Adipocyte (in vitro differentiated cells): ENCODE measurements around the gene DLGAP1.

Experiments
- DNase-seq: peaks from one replicate; pipeline ENCODE4 v3.0.0-alpha.2; 2015; ENCODE audit warnings: low read depth
- H3K27me3 ChIP-seq: replicated peaks from 2 replicates; pipeline ENCODE4 v1.7.0; 2013; ENCODE audit warnings: mild to moderate bottlenecking, low read length, moderate library complexity; ENCODE audit not compliant: control insufficient read depth, insufficient read depth
- H3K36me3 ChIP-seq: 2 replicates; pipeline ENCODE4 v1.7.0; 2013; ENCODE audit warnings: low read length, mild to moderate bottlenecking, moderate library complexity; ENCODE audit not compliant: control insufficient read depth, insufficient read depth, severe bottlenecking
- H3K4me1 ChIP-seq: 2 replicates; pipeline ENCODE4 v1.7.0; 2013; ENCODE audit warnings: mild to moderate bottlenecking, low read length, moderate library complexity; ENCODE audit not compliant: control insufficient read depth, insufficient read depth
- H3K4me3 ChIP-seq: 2 replicates; pipeline ENCODE4 v1.7.0; 2013; ENCODE audit warnings: mild to moderate bottlenecking, low read length, moderate library complexity
- H3K9ac ChIP-seq: 2 replicates; pipeline ENCODE4 v1.7.0; 2013; ENCODE audit warnings: mild to moderate bottlenecking, low read length, moderate library complexity
- H3K9me3 ChIP-seq: 2 replicates; pipeline ENCODE4 v1.7.0; 2013; ENCODE audit warnings: mild to moderate bottlenecking, low read length, moderate library complexity; ENCODE audit not compliant: control insufficient read depth

The DLGAP1 gene

DNA sequence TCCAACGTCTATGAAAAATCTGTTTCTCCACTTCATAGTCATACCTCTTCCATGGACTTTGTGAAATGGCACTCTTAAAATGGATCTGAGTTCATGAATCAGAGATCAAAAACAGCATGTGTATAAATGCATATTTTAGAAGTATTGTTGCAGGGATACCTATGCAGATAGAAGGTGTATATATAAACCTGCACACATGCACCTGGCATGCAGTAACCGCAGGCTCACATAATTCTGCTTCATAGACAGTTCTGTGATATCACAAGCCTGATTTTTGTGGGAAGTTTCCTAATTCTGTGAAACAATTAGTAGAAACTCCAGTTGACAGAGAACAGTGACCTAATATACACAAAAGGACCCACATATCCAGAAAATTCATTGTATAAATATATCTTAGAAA, 583.4 kb downstream of the DLGAP1 start:
- DNase-seq, result no peak
- Histone ChIP-seq H3K4me1 (peaks cover 38% of the 10 kb centered on the region), H3K36me3 (no peaks in the 10 kb centered on the region), H3K9ac (no peak overlapping the region), H3K4me3 (no peak overlapping the region), H3K27me3 (no peaks in the 10 kb centered on the region), H3K9me3 (no peaks in the 10 kb centered on the region)

DNA sequence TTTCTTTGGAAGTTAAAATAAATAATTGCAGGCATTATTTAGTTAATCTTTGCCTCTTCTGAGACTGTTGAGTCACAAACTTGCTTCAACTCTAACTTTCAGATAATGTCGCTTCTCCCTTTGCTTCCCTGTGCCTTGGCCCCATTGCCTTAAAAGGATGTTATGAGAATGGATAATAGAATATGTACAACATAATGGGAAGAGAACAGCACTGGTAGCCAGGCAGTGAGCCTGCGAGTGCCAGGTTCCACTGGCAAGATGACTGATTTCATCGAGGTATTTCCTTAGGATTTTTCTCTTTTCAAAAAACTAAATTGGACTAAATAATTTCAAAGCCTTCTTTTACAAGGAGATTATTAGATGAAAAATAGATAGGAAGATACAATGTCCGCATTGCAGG, 584.2 kb downstream of the DLGAP1 start:
- no peaks in the 10 kb centered on the region for H3K27me3 ChIP-seq
- H3K4me1 ChIP-seq, result peaks cover 35% of the 10 kb centered on the region
- H3K9ac ChIP-seq, result no peak overlapping the region
- no peak overlapping the region for H3K4me3 ChIP-seq
- no peaks in the 10 kb centered on the region for H3K36me3 ChIP-seq
- H3K9me3 ChIP-seq, result no peaks in the 10 kb centered on the region
- DNase-seq, result no peak

DNA sequence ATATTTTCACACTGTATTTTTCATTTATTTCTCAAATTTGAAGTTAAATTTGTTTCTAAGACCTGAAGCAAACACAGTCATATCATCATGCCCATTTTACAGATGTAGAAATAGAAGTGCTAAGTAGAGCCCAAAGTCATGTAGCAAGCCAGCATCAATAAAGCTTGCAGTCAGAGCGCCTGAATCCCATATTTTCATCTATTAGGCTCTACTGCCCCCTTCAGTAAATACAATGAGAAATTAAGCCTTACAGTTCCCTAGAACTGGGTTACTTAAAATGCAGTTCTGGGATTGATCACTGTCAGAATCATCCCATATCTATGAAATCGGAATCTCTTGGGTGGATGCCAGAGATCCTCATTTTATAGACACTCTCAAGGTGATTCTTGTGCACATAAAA, 585.3 kb downstream of the DLGAP1 start:
- H3K9ac ChIP-seq, result no peak overlapping the region
- H3K9me3 ChIP-seq, result no peaks in the 10 kb centered on the region
- peak; percentile 74 for DNase-seq
- H3K27me3 ChIP-seq, result no peaks in the 10 kb centered on the region
- no peak overlapping the region for H3K4me3 ChIP-seq
- peaks cover 25% of the 10 kb centered on the region for H3K4me1 ChIP-seq
- H3K36me3 ChIP-seq, result no peaks in the 10 kb centered on the region

DNA sequence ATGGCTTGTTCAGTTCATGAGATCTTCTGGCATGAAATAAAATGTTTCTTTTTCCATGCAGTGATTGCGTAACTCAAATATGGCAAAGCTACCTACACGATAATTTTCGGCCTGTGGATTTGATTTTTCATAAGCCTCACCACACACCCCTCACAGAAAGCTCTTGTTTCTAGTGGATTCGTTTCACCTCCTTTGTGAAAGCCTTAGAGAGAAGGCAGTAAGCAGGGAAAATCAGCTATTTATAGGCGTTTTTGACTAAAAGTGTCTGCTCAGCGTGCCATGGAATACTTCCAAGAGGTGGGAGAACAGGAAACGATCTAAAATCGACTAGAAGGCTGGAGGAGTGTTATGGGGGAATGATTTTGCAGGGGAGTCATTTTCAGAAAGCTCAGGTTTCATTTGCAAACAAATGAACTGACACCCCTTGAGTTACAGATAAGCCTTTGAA, 587.2 kb downstream of the DLGAP1 start:
- no peak overlapping the region for H3K9ac ChIP-seq
- peaks cover 17% of the 10 kb centered on the region for H3K4me1 ChIP-seq
- no peaks in the 10 kb centered on the region for H3K27me3 ChIP-seq
- no peaks in the 10 kb centered on the region for H3K36me3 ChIP-seq
- no peak overlapping the region for H3K4me3 ChIP-seq
- peak; percentile 41 for DNase-seq
- H3K9me3 ChIP-seq, result no peaks in the 10 kb centered on the region

DNA sequence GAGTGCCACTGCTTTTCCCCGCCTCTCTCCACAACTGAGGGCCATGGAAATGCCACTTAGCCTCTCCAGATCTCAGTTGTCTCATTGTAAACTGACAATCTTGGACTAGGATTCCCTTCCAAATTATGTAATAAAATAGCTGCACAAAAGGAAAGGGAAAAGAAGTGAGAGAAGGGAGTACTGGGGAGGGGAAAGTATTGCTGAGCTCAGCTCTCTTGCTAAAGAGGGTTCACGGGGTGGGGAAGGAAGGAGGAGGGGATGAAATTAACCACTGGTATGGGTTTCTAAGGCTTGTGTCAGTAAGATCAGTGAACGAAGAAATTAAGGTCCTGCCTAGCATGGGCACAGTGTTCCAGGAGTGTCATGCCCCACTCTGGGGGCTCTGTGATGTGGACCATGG, 587.9 kb downstream of the DLGAP1 start:
- Histone ChIP-seq H3K9me3 (no peaks in the 10 kb centered on the region), H3K36me3 (no peaks in the 10 kb centered on the region), H3K4me3 (no peak overlapping the region), H3K9ac (no peak overlapping the region), H3K4me1 (peaks cover 11% of the 10 kb centered on the region), H3K27me3 (no peaks in the 10 kb centered on the region)
- no peak for DNase-seq

DNA sequence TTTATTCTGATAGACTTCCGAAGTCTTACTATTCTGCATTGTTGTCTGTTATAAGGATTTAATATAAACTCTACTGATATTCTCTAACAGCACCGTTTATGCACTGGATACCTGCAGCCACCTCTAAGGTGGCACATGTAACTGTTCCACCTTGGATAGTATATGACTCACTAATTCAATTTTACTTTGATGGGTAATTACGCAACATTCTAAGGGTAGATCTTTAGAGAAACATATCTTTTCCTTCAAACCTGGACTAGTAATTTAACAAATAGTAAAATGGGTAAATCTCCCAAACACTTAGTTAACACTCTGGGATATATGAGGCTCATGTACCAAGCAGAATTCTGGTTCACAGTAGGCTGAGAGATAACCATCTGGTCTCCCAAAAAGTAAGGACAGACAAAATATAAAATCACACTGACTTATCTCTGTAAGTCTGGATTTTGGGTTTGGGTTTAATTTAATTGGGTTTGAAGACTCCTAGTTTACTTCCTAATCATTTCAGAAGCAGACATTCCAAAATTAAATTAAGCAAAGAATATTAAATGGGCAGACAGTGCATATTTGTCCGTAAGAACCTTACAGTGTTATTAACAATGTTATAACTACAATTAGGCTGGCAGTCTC, 590.3 kb downstream of the DLGAP1 start:
- no peak overlapping the region for H3K4me3 ChIP-seq
- no peak for DNase-seq
- no peak overlapping the region for H3K9ac ChIP-seq
- H3K27me3 ChIP-seq, result no peaks in the 10 kb centered on the region
- H3K4me1 ChIP-seq, result peaks cover 11% of the 10 kb centered on the region
- H3K9me3 ChIP-seq, result no peaks in the 10 kb centered on the region
- H3K36me3 ChIP-seq, result no peaks in the 10 kb centered on the region

DNA sequence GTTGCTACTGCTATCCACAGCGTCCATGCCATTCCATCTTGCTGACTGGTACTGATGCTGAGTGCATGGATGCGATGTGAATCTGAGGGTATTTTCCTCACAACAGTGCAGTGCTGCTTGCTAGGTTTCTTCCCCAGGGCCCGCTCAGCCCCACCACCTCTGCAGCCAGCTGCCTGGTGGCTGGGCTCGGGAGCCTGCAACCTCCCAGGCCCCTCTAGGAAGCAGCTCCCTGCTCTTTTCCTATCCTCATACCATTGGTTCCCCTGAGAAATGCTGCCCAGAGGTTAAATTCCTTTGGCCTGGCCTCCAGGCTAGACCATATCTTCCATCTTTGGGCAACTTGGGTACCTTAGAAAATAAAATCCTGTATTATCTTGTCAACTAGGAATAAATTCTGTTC, 591.5 kb downstream of the DLGAP1 start:
- Histone ChIP-seq H3K27me3 (no peaks in the 10 kb centered on the region), H3K4me1 (peaks cover 11% of the 10 kb centered on the region), H3K4me3 (no peak overlapping the region), H3K9ac (no peak overlapping the region), H3K36me3 (no peaks in the 10 kb centered on the region), H3K9me3 (no peaks in the 10 kb centered on the region)
- DNase-seq, result no peak

DNA sequence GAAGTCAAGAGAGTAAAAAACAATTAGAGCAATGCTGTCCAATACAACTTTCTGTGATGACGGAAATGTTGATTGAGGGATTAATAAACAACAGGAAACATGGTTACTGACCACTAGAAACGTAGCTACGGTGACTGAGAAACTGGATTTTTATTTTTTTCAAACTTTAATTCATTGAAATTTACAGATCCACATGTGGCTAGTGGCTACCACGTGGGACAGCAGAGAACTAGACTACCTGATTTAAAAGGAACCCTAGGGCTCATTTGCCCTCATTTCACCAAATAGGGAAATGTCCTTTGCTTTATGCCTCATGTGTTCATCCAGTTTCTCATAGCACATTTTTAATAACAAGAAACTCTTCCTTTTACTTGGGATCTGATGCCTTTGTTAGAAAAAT, 592.1 kb downstream of the DLGAP1 start:
- Histone ChIP-seq H3K9ac (no peak overlapping the region), H3K4me3 (no peak overlapping the region), H3K9me3 (no peaks in the 10 kb centered on the region), H3K4me1 (peaks cover 10% of the 10 kb centered on the region), H3K36me3 (no peaks in the 10 kb centered on the region), H3K27me3 (no peaks in the 10 kb centered on the region)
- DNase-seq, result no peak

DNA sequence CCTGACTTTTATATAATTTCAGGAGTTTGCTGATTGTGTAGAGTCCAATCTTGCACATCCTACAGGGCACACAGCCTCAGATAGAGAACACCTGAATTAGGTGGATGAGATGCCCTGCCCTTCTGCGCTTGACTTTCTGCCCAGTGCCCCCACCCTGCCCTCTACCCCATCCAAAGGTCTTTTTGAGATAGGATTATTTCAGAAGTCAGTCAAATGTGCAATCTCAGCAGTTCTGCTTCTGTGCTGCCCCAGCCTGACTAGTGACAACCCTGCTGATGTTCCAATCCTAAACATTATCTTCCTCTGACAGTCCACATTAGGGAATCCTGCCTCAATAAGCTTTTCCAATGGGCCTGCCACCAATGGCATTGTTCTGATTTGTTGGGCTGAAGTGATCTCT, 593.6 kb downstream of the DLGAP1 start:
- Histone ChIP-seq H3K27me3 (no peaks in the 10 kb centered on the region), H3K9me3 (no peaks in the 10 kb centered on the region), H3K9ac (no peak overlapping the region), H3K36me3 (no peaks in the 10 kb centered on the region), H3K4me1 (peaks cover 6% of the 10 kb centered on the region), H3K4me3 (no peak overlapping the region)
- DNase-seq, result no peak

DNA sequence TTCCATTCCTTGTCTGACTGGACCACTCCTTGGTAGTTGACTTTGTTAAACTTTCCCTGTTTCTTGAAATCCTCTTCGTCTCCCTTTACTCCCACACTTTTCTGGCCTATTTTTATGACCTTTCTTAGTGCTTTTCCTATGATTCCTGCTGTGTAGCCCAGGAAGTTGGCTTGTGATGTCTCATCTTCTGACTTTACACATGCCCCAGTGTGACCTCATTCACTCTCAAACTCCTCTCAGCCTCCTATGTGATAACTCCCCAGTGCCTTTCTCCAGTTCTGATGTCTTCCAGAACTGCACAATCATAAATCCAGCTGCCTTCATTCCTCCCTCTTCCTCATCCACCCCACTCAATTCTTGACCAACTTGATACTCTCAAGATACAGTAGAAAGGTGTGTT, 597.6 kb downstream of the DLGAP1 start:
- peaks cover 6% of the 10 kb centered on the region for H3K4me1 ChIP-seq
- peak overlapping the region; percentile 11 for H3K4me3 ChIP-seq
- H3K27me3 ChIP-seq, result no peaks in the 10 kb centered on the region
- no peak overlapping the region for H3K9ac ChIP-seq
- DNase-seq, result no peak
- no peaks in the 10 kb centered on the region for H3K36me3 ChIP-seq
- no peaks in the 10 kb centered on the region for H3K9me3 ChIP-seq

DNA sequence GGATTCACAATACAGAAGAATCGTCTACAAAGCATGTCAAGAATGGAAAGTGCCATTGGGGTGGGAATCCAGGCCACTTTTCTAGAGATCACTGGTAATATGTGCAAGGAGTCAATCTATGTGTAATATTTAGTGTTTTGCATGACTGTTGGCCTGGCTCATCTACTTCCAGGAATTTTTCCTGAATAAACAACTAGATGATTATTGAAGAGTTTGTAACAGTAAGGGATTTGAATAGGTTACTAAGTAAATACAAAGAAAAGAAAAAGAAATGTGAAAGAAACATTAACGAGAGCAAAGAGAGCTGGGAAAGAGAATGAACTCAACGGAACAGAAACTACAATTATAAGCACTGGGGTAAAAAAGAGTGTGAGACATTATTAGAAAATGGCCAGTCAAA, 599.1 kb downstream of the DLGAP1 start:
- Histone ChIP-seq H3K27me3 (no peaks in the 10 kb centered on the region), H3K9me3 (no peaks in the 10 kb centered on the region), H3K4me3 (no peak overlapping the region), H3K4me1 (peaks cover 6% of the 10 kb centered on the region), H3K9ac (no peak overlapping the region), H3K36me3 (no peaks in the 10 kb centered on the region)
- no peak for DNase-seq

DNA sequence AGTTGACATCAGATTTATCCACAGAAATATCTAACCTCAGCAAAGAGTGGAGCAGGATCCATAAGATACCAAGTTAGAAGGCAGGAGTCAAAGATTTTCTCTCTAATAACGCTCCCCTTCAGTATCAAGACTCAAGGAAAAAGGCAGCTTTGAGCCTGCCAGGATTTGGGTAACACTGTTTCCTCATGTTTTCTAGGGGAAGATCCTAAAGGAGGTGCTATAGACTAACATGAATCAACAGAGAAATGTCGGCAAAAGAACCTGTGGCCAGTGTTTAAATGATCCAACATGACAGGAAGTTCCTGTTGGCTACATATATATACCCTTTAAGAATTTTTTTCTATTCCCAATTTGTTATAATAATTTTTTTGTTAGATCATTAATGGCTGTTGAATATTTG, 602.8 kb downstream of the DLGAP1 start:
- Histone ChIP-seq H3K27me3 (no peaks in the 10 kb centered on the region), H3K9me3 (no peaks in the 10 kb centered on the region), H3K4me3 (no peak overlapping the region), H3K36me3 (no peaks in the 10 kb centered on the region), H3K9ac (no peak overlapping the region), H3K4me1 (peaks cover under 1% of the 10 kb centered on the region)
- no peak for DNase-seq
